Hepatocyte (in vitro differentiated cells): ENCODE measurements around the gene MARVELD2.
"Not testable (repeated sequence)": the region's sequence is repeated elsewhere in the genome, so short reads cannot be mapped to it uniquely, and the experiment has no call there.

Experiments
- EZH2 ChIP-seq: fragments of 200-600 bp; sonication (generic); IDR thresholded peaks from 2 replicates; pipeline ENCODE4 v1.6.1; 2016; ENCODE audit warnings: antibody characterized with exemption, mild to moderate bottlenecking, borderline replicate concordance
- EZH2phosphoT487 ChIP-seq: fragments of 200-600 bp; sonication (generic); IDR thresholded peaks from one replicate; pipeline ENCODE4 v1.6.1; 2018; ENCODE audit warnings: antibody characterized with exemption, mild to moderate bottlenecking, low read depth, moderate library complexity; ENCODE audit not compliant: unreplicated experiment, severe bottlenecking
- TF ChIP-seq, protein P1 (sequence below): fragments of 200-600 bp; sonication (generic); IDR thresholded peaks from 2 replicates; pipeline ENCODE4 v1.5.1; 2016; ENCODE audit warnings: antibody characterized with exemption, mild to moderate bottlenecking; ENCODE audit not compliant: poor library complexity

DNA sequence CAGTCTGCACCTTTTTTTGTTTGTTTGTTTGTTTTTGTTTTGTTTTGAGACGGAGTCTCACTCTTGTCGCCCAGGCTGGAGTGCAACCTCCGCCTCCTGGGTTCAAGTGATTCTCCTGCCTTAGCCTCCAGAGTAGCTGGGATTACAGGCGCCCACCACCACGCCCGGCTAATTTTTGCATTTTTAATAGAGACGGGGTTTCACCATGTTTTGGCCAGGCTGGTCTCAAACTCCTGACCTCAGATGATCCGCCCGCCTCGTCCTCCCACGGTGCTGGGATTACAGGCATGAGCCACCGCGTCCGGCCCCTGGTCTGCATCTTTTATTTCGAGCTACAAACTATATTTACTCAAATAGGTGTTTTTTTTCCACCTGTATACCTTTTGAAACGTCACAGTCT is 44.6 kb upstream of the MARVELD2 start:
- not testable (repeated sequence) for TF ChIP-seq EZH2phosphoT487, EZH2
- TF ChIP-seq, protein P1, sequence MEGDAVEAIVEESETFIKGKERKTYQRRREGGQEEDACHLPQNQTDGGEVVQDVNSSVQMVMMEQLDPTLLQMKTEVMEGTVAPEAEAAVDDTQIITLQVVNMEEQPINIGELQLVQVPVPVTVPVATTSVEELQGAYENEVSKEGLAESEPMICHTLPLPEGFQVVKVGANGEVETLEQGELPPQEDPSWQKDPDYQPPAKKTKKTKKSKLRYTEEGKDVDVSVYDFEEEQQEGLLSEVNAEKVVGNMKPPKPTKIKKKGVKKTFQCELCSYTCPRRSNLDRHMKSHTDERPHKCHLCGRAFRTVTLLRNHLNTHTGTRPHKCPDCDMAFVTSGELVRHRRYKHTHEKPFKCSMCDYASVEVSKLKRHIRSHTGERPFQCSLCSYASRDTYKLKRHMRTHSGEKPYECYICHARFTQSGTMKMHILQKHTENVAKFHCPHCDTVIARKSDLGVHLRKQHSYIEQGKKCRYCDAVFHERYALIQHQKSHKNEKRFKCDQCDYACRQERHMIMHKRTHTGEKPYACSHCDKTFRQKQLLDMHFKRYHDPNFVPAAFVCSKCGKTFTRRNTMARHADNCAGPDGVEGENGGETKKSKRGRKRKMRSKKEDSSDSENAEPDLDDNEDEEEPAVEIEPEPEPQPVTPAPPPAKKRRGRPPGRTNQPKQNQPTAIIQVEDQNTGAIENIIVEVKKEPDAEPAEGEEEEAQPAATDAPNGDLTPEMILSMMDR = not testable (repeated sequence)
